H1 (cell line): ENCODE data around the gene HS3ST3B1. TPM values are rescaled to one million over a fixed set of nuclear protein-coding genes. Genes with fewer than 3 reads are reported as not detected.
A peak's percentile ranks its signal among the peaks of the same experiment; 100 is the strongest.

Experiments
- CTCF ChIA-PET: fragments of 300-600 bp; sonication (Branson Sonifier 250); formaldehyde crosslinking; loops from one replicate; lab custom pipeline; 2021; ENCODE audit not compliant: partially characterized antibody; lab: Charles Lee
- POLR2A ChIA-PET: fragments of 300-600 bp; sonication (Branson Sonifier 250); formaldehyde crosslinking; loops from one replicate; lab custom pipeline; 2021; ENCODE audit warnings: inconsistent platforms; ENCODE audit not compliant: partially characterized antibody; lab: Charles Lee
- DNase-seq, 2 experiments: peaks; one replicate each; pipeline versions ENCODE4 v3.0.0 to v3.0.0-alpha.2; 2010 to 2022; ENCODE audit warnings: low spot score in 2 of 2, low read depth in 1 of 2, mixed read lengths in 1 of 2
- FAIRE-seq: peaks from 2 replicates; lab custom pipeline; 2011; peaks lifted over from hg19 to GRCh38; lab: Jason Lieb, UNC
- H2AFZ ChIP-seq: 2 replicates; pipeline ENCODE4 v1.8.1; 2012; ENCODE audit warnings: low read length, inconsistent platforms
- H2AK5ac ChIP-seq: 2 replicates; pipeline ENCODE4 v1.6.1; 2013; ENCODE audit warnings: low read depth, low read length
- H2BK120ac ChIP-seq: replicated peaks from 2 replicates; pipeline ENCODE3; 2013; ENCODE audit warnings: low read depth, low read length, inconsistent platforms
- H2BK12ac ChIP-seq: 2 replicates; pipeline ENCODE4 v1.6.1; 2013; ENCODE audit warnings: low read depth, low read length
- H2BK15ac ChIP-seq: 2 replicates; pipeline ENCODE4 v1.6.1; 2013; ENCODE audit warnings: low read length
- H2BK20ac ChIP-seq: 2 replicates; pipeline ENCODE4 v1.6.1; 2013; ENCODE audit warnings: low read length
- H2BK5ac ChIP-seq: 2 replicates; pipeline ENCODE4 v1.6.1; 2013; ENCODE audit warnings: low read depth, low read length
- H3K14ac ChIP-seq: 2 replicates; pipeline ENCODE4 v1.6.1; 2013; ENCODE audit warnings: inconsistent platforms; ENCODE audit not compliant: insufficient read length
- H3K18ac ChIP-seq: 2 replicates; pipeline ENCODE4 v1.6.1; 2013; ENCODE audit warnings: low read length; ENCODE audit errors: extremely low read depth
- H3K23ac ChIP-seq: 2 replicates; pipeline ENCODE4 v1.6.1; 2013; ENCODE audit warnings: inconsistent platforms; ENCODE audit not compliant: insufficient read length
- H3K23me2 ChIP-seq: 2 replicates; pipeline ENCODE4 v1.6.1; 2013; ENCODE audit warnings: low read depth, low read length
- H3K27ac ChIP-seq: 2 replicates; pipeline ENCODE4 v1.6.1; 2011; ENCODE audit warnings: low read depth, low read length, inconsistent platforms
- H3K27me3 ChIP-seq, 4 experiments: replicated peaks in 1 of 4; 1 replicate in 1 of 4; 2 replicates in 3 of 4; pipeline versions ENCODE4 v1.6.1 to v1.8.1; 2011 to 2013; ENCODE audit warnings: low read length in 3 of 4, mild to moderate bottlenecking in 3 of 4, inconsistent platforms in 2 of 4, mixed read lengths in 2 of 4, moderate library complexity in 1 of 4; ENCODE audit not compliant: control insufficient read depth in 3 of 4, insufficient read depth in 3 of 4; ENCODE audit errors: extremely low read depth in 1 of 4
- H3K36me3 ChIP-seq, 4 experiments: 2 replicates each; pipeline versions ENCODE4 v1.6.1 to v1.8.1; 2011 to 2013; ENCODE audit warnings: mild to moderate bottlenecking in 4 of 4, low read length in 3 of 4, moderate library complexity in 2 of 4, control low read depth in 1 of 4, inconsistent platforms in 1 of 4; ENCODE audit not compliant: insufficient read depth in 4 of 4, control insufficient read depth in 2 of 4
- H3K4ac ChIP-seq: replicated peaks from 2 replicates; pipeline ENCODE3; 2013; ENCODE audit warnings: low read length, low read depth, mixed read lengths, inconsistent platforms; ENCODE audit not compliant: insufficient read length
- H3K4me1 ChIP-seq, 4 experiments: replicated peaks in 1 of 4; 1 replicate in 1 of 4; 2 replicates in 3 of 4; pipeline versions ENCODE4 v1.6.1 to v1.8.1; 2011 to 2013; ENCODE audit warnings: low read length in 3 of 4, inconsistent platforms in 2 of 4, mixed read lengths in 1 of 4; ENCODE audit not compliant: insufficient read depth in 4 of 4, control insufficient read depth in 3 of 4
- H3K4me2 ChIP-seq, 2 experiments: 2 replicates each; pipeline versions ENCODE4 v1.6.1 to v1.8.1; 2011 to 2013; ENCODE audit warnings: low read depth in 2 of 2, low read length in 2 of 2, control low read depth in 1 of 2, inconsistent platforms in 1 of 2, mild to moderate bottlenecking in 1 of 2; ENCODE audit not compliant: insufficient read depth in 1 of 2
- H3K4me3 ChIP-seq, 4 experiments: fragments of 200-600, 300-600 bp in 1 of 4; sonication (generic), shearing (Covaris generic), sonication (Bioruptor Twin) in 1 of 4; 2 replicates each; pipeline versions ENCODE4 v1.5.1 to v1.8.1; 2011 to 2016; ENCODE audit warnings: low read length in 4 of 4, low read depth in 3 of 4, control low read depth in 2 of 4, inconsistent platforms in 2 of 4, mild to moderate bottlenecking in 2 of 4, mixed read lengths in 1 of 4, moderate library complexity in 1 of 4; ENCODE audit not compliant: insufficient read depth in 2 of 4; ENCODE audit errors: extremely low read depth in 1 of 4
- H3K56ac ChIP-seq: replicated peaks from 2 replicates; pipeline ENCODE3; 2013; ENCODE audit warnings: low read depth, mild to moderate bottlenecking, mixed read lengths, low read length, inconsistent platforms; ENCODE audit not compliant: insufficient read length
- H3K79me1 ChIP-seq: 2 replicates; pipeline ENCODE4 v1.6.1; 2013; ENCODE audit warnings: low read depth, low read length, control low read depth
- H3K79me2 ChIP-seq, 2 experiments: 2 replicates each; pipeline versions ENCODE4 v1.6.1 to v1.8.1; 2012 to 2013; ENCODE audit warnings: low read length in 2 of 2, mild to moderate bottlenecking in 2 of 2, inconsistent platforms in 1 of 2; ENCODE audit not compliant: insufficient read depth in 2 of 2, control insufficient read depth in 1 of 2
- H3K9ac ChIP-seq, 4 experiments: replicated peaks in 1 of 4; 1 replicate in 1 of 4; 2 replicates in 3 of 4; pipeline versions ENCODE4 v1.6.1 to v1.8.1; 2011 to 2013; ENCODE audit warnings: low read depth in 3 of 4, low read length in 3 of 4, control low read depth in 2 of 4, mild to moderate bottlenecking in 2 of 4, moderate library complexity in 2 of 4, inconsistent platforms in 1 of 4; ENCODE audit errors: extremely low read depth in 1 of 4
- H3K9me3 ChIP-seq, 2 experiments: 2 replicates each; pipeline versions ENCODE4 v1.6.1 to v1.8.1; 2012 to 2013; ENCODE audit warnings: mild to moderate bottlenecking in 2 of 2, moderate library complexity in 2 of 2, control low read depth in 1 of 2, inconsistent platforms in 1 of 2, low read depth in 1 of 2, low read length in 1 of 2, mixed read lengths in 1 of 2; ENCODE audit not compliant: insufficient read depth in 2 of 2
- H4K20me1 ChIP-seq, 2 experiments: replicated peaks in 1 of 2; 2 replicates each; pipeline versions ENCODE3 to v1.8.1; 2011 to 2013; ENCODE audit warnings: inconsistent platforms in 2 of 2, low read length in 2 of 2, mild to moderate bottlenecking in 1 of 2; ENCODE audit not compliant: insufficient read depth in 2 of 2, control insufficient read depth in 1 of 2
- H4K5ac ChIP-seq: 2 replicates; pipeline ENCODE4 v1.6.1; 2013; ENCODE audit warnings: low read length, low read depth, mixed read lengths, inconsistent platforms; ENCODE audit not compliant: insufficient read length
- H4K8ac ChIP-seq: 2 replicates; pipeline ENCODE4 v1.8.0; 2013; ENCODE audit warnings: mild to moderate bottlenecking, moderate library complexity, low read length, inconsistent platforms; ENCODE audit not compliant: insufficient read depth; ENCODE audit errors: extremely low read depth
- H4K91ac ChIP-seq: replicated peaks from 2 replicates; pipeline ENCODE3; 2013; ENCODE audit warnings: low read length, mixed read lengths, inconsistent platforms; ENCODE audit not compliant: insufficient read length
- CHD2 ChIP-seq: IDR thresholded peaks from 2 replicates; pipeline ENCODE4 v1.6.1; 2012; ENCODE audit warnings: low read length, improper control_type of control experiment
- JUND ChIP-seq: IDR thresholded peaks from 2 replicates; pipeline ENCODE4 v1.6.1; 2011; ENCODE audit warnings: mild to moderate bottlenecking, improper control_type of control experiment, low read length
- PHF8 ChIP-seq: fragments of 200-600 bp; sonication (generic); conservative IDR thresholded peaks from 2 replicates; pipeline ENCODE4 v1.7.1; 2012; ENCODE audit warnings: low read depth, mild to moderate bottlenecking, inconsistent platforms, low read length, moderate library complexity
- POLR2AphosphoS5 ChIP-seq: IDR thresholded peaks from 2 replicates; pipeline ENCODE4 v1.6.1; 2011; ENCODE audit warnings: low read depth, low read length
- SUZ12 ChIP-seq: fragments of 200-600 bp; sonication (generic); IDR thresholded peaks from 2 replicates; pipeline ENCODE4 v1.6.1; 2012; ENCODE audit warnings: mild to moderate bottlenecking, inconsistent platforms, low read length, moderate library complexity, mixed read lengths
- USF2 ChIP-seq: IDR thresholded peaks from 2 replicates; pipeline ENCODE4 v1.6.1; 2011; ENCODE audit warnings: low read length, improper control_type of control experiment
- WGBS, 2 experiments: shearing (Covaris generic) in 1 of 2; methylation state at CpG; one replicate each; pipeline versions ENCODE4 v1.1.6 to v1.1.7; 2013 to 2015; ENCODE audit warnings: low lambda C conversion rate in 2 of 2, mixed read lengths in 2 of 2, inconsistent platforms in 1 of 2, low coverage in 1 of 2, missing lambda C conversion rate in 1 of 2; ENCODE audit not compliant: insufficient replicate concordance in 2 of 2, insufficient coverage in 1 of 2, insufficient read length in 1 of 2; ENCODE audit errors: extremely low coverage in 1 of 2, missing lambda C conversion rate in 1 of 2; 5-methylcytosine and 5-hydroxymethylcytosine counted together
- polyA plus RNA-seq, 7 experiments: library from polyadenylated mRNA; depleted of rRNA in 3 of 7; stranded (reverse) in 5 of 7; unstranded in 2 of 7; fragments of >200 nt in 5 of 7; fragments of 200-250 nt in 2 of 7; gene quantifications; 1 replicate in 5 of 7; 2 replicates in 1 of 7; 4 replicates in 1 of 7; pipeline versions ENCODE4 v1.2.1 to v1.2.3, GENCODE V29; 2011 to 2013; ENCODE audit warnings: missing spikeins in 2 of 7, mixed read lengths in 2 of 7
- total RNA-seq: library from RNA; stranded (reverse); fragmentation: NEBNext Ultra II Directional; extraction: Animal tissue kit (Norgen Biotek cat#: 25700); gene quantifications from 2 replicates; pipeline ENCODE4 v1.2.1, GENCODE V29; 2021
- TF ChIP-seq, protein P1 (sequence below), 3 experiments: IDR thresholded peaks; 1 replicate in 2 of 3; 2 replicates in 1 of 3; pipeline versions ENCODE4 v1.5.1 to v1.6.1; 2011; ENCODE audit warnings: low read length in 3 of 3, mild to moderate bottlenecking in 3 of 3, inconsistent platforms in 2 of 3, low read depth in 1 of 3, moderate library complexity in 1 of 3; ENCODE audit not compliant: insufficient read depth in 1 of 3; ENCODE audit errors: control extremely low read depth in 1 of 3

HS3ST3B1 gene
- total and polyA plus RNA-seq, 2 of the 8 experiments (the other 6 are each of a cell fraction or from before 2014, with no cell fraction given) = 4.7 to 14.4 TPM

GRCh38 chr17:14303343-14304221 is 2.7 kb downstream of the HS3ST3B1 start:
- peak in 1 of 2 experiments; percentile 64 for DNase-seq
- Histone ChIP-seq H4K8ac (no peak overlapping the region), H3K27ac (no peak overlapping the region), H3K27me3 (peaks cover 11 to 55% (median 46%) of the 10 kb centered on the region in 4 experiments), H2BK15ac (no peak overlapping the region), H3K23me2 (peaks cover 28% of the 10 kb centered on the region), H3K4me1 (peaks cover 0 to 45% (median 22%) of the 10 kb centered on the region in 4 experiments; a peak in 6 of 7 replicates), H3K9ac (peak overlapping the region in 3 of 4 experiments; percentile 31 to 54 (median 38); a peak in 3 of 7 replicates), H3K36me3 (no peaks in the 10 kb centered on the region; a peak in 1 of 8 replicates), H3K79me2 (peaks cover 0 to 69% of the 10 kb centered on the region in 2 experiments; a peak in 2 of 4 replicates), H3K23ac (no peak overlapping the region), H2AFZ (no peak overlapping the region), H4K5ac (no peak overlapping the region), H4K20me1 (peaks cover 9 to 14% of the 10 kb centered on the region in 2 experiments), H3K14ac (no peak overlapping the region), H2BK12ac (no peak overlapping the region), H3K56ac (no peak overlapping the region), H3K4me3 (peak overlapping the region; percentile 48 to 87 (median 75)), H3K4me2 (peak overlapping the region; percentile 85), H2AK5ac (0 out of 2 replicates have a peak overlapping the region, but pooled peaks have one; percentile 47), H3K79me1 (no peaks in the 10 kb centered on the region), H2BK20ac (no peak overlapping the region), H3K9me3 (no peaks in the 10 kb centered on the region), H4K91ac (no peak overlapping the region), H3K18ac (peak overlapping the region; percentile 7; the same call in 1 of the 2 replicates), H2BK120ac (no peak overlapping the region), H2BK5ac (no peak overlapping the region), H3K4ac (no peak overlapping the region)
- FAIRE-seq = peak; percentile 58
- 2% methylated on average over 52 of the region's 56 CpGs; no CpG with 5 or more reads in 1 of the 2 experiments for WGBS, 2 experiments
- ChIA-PET POLR2A (interaction anchor here (1.5 kb wide), 2 partner anchors 19 to 21 kb away, joined by 3 to 5 read pairs; no protein-coding TSS in a partner anchor), CTCF (interaction anchor here (0.8 to 1.9 kb wide), 8 partner anchors 10 to 873 kb away, joined by 3 to 8 read pairs (median 3); no protein-coding TSS in a partner anchor)
- TF ChIP-seq JUND (no peak), PHF8 (no peak), USF2 (no peak), CHD2 (no peak), POLR2AphosphoS5 (no peak), SUZ12 (no peak; the same call in none of the 2 replicates)
- TF ChIP-seq, protein P1, sequence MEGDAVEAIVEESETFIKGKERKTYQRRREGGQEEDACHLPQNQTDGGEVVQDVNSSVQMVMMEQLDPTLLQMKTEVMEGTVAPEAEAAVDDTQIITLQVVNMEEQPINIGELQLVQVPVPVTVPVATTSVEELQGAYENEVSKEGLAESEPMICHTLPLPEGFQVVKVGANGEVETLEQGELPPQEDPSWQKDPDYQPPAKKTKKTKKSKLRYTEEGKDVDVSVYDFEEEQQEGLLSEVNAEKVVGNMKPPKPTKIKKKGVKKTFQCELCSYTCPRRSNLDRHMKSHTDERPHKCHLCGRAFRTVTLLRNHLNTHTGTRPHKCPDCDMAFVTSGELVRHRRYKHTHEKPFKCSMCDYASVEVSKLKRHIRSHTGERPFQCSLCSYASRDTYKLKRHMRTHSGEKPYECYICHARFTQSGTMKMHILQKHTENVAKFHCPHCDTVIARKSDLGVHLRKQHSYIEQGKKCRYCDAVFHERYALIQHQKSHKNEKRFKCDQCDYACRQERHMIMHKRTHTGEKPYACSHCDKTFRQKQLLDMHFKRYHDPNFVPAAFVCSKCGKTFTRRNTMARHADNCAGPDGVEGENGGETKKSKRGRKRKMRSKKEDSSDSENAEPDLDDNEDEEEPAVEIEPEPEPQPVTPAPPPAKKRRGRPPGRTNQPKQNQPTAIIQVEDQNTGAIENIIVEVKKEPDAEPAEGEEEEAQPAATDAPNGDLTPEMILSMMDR (IDR thresholded peaks at IDR 0.05; ENCODE audit: control extremely low read depth in 1 of 3, insufficient read depth in 1 of 3, low read depth in 1 of 3, low read length in 3 of 3) = no peak
